Stimulated activated CD4-positive, alpha-beta T cell treated with anti-CD3 and anti-CD28 coated beads, TNF-alpha, amount 100 ng/mL, for 4 hours (primary cell): ENCODE results near the gene MAGI2.

Source experiments
- DNase-seq, 3 experiments: peaks; one replicate each; pipeline ENCODE4 v3.0.0-alpha.2; 2020; ENCODE audit warnings: low read depth in 3 of 3

Gene MAGI2

DNA sequence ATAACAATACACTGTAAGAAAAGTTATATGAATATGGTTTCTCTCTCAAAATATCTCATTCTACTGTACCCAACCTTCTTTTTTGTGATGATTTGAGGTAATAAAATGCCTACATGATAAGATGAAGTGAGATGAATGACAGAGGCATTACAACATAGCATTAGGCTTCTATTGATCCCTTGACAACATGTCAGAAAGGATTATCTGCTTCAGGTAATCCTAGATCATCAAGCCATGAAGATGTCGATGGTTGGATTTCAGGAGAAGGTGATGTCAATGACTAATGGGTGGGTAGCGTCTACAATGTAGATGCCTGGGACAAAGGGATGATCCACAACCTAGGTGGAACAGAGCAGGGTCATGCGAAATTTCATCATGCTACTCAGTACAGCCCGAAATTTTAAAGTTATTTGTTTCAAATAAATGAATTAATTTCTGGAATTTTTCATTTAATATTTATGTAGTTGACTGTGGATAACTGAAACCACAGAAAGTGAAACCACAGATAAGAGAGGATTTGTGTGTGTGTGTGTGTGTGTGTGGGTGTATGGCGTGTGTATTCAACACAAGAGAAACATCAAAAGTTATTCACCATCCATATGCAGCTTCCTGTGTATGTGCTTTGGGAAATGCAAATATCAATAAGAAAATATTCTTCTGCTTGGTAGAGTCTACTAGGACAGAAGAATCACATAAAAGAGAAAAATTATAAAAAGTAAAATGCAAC is 77.0 kb downstream of the MAGI2 start:
- no peak for DNase-seq

DNA sequence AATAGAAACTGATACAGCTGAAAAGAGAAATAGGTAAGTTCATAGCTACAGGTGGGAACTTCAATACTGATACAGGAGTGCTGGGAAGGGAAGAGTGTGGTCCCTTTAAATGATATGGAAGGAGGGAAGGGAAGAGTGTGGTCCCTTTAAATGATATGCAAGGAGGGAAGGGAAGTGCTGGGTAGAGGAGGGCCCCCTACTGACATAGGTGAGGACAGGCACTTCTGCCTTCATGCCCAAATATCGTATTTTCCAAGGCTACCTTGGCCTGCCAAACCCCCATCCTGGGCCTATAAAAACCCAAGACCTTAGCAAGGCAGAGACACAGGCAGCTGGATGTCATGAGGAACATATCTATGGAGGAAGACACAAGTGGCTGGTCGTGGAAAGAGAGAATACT is 92.3 kb downstream of the MAGI2 start:
- DNase-seq = no peak

DNA sequence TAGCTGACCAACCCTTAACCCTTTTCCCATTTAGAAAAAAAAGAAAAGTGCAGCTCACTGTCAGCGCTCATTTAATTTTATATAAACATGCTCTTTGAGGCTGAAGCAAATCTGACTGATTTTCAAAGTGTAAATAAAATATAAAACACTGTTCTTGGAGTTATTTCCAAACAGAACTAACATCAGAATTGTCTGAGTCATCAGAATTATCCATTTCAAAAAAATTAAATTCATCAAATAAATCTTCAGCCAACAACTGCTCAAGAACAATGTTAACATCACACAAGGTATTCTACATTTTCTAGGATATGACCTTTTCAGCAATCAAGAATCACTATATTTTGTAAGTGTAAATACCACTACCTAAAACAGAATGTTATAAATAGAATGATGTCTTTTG is 93.6 kb downstream of the MAGI2 start:
- DNase-seq = no peak

DNA sequence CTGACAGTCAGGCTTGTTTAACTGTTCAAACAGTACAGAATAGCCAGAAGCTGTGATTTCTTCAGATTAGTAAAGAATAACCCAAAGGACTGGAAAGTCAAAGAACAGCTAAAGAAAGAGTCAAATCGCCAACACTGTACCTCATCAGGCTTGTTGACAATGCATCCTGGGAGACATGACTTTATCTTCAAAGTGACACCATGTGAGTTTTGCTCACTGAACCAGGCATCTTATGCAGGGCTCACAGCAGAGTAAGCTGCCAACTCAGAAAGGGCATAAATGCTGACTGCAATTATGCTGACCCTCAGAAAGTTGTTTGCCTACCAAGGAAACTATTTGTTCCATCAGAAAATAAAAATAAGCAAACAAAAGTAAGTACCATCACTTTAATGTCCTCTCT is 96.4 kb downstream of the MAGI2 start:
- DNase-seq = no peak

DNA sequence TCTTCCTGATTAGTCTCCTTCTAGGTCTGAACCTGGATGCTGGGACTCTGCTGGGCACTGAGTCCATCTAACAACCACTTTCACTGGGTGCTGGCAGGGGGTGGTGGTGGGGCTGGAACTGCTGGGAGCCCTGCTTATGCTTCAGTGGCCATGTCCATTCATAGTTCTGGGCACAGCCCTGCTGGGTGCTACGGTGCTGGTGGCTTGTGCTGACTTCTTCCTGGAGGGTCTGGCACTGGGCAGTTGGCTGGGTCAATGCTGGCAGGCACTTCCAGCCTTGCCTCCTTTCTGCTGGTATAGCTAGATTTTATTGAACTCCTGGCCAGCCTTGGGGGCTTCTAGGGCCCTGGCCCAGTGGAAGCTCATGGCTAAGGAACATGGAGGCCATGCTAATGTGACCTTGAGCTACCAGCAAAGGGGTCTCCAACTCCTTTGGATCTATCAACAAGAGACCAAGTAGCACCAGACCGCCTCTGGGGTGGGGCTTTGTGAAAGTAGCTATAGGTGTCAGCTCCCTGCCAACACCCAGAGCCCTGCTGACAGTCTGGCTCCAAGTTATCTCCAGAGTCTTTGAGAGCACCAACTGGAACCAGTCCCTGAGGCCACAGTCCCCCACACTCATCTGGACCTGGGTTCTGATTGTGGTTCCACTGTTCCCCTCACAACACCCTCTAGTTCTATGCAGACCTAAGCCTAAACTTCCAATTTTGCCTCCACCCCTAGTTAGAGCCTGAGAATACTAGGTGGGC is 99.6 kb downstream of the MAGI2 start:
- DNase-seq = no peak

DNA sequence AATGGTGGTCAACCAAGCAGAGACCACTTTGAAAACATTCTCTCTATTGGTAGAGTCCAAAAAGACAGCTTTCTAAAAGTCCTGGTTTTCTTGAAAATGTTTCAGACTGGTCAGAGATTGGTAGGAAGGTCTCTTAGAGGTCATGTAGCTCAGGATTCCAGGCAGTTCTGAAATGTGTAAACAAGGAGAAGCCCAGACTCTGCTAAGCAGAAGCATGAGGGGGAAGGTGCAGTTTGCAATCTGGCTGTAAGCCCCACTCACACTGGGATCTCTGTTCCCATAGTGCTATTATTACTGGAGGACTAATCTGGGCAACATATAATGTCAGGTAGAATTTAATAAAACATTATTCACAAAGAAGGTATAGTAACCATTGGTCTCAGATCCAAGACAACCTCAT is 101.1 kb downstream of the MAGI2 start:
- no peak for DNase-seq

DNA sequence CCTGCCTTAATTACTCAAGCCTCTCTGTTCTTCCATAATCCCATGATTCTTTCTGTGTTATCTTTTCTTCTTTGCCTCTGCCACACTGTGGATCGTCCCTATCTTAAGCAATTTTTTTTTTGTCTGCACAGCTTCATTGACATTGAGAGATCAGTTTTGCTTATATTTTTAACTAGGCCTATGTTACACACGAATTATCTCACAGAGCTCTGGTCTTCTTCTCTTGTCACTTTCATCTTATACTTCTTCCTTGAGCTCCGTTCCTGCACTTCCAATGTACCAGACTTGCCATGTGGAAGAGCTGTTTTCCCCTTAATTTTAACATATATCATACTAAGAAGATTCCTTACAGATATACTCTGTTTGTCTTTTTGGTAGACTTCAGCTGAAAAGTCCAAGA is 106.1 kb downstream of the MAGI2 start:
- DNase-seq = no peak

DNA sequence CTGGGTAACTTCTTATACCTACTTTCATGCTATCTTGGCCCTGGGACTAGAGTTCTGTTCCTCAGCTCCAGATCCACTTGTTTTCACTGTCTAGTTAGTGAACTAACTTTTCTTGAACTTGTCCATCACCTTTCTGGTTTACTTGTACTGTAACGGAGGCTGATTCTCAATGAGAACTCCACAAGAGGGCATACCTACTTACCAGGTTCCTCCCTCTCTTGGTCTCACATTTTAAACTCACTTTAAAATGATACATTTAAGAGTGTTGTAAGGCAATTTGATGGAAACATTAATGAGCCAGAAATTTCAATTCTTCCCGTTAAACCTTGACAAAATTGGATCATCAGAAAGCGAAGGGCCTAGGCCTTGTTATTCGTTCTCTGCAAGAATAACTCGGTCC is 111.6 kb downstream of the MAGI2 start:
- DNase-seq = no peak

DNA sequence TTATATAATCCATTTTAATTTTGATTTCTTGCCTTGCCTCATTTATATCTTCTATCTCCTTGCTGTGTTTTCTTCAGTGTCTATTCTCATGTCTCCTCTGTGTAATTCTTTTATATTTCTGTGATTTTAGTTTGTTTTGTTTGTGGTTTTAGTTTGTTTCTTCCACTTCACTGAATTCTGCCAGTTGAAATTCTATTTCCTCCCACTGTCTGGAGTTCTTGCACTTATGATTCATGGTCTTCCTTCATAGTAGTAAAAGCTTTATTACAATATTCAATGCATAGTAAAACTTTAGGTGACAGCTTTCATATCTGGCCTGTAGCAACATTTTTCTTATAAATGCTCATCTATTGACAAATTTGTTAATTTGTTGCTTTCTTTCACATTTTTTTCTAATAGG is 113.3 kb downstream of the MAGI2 start:
- no peak for DNase-seq

DNA sequence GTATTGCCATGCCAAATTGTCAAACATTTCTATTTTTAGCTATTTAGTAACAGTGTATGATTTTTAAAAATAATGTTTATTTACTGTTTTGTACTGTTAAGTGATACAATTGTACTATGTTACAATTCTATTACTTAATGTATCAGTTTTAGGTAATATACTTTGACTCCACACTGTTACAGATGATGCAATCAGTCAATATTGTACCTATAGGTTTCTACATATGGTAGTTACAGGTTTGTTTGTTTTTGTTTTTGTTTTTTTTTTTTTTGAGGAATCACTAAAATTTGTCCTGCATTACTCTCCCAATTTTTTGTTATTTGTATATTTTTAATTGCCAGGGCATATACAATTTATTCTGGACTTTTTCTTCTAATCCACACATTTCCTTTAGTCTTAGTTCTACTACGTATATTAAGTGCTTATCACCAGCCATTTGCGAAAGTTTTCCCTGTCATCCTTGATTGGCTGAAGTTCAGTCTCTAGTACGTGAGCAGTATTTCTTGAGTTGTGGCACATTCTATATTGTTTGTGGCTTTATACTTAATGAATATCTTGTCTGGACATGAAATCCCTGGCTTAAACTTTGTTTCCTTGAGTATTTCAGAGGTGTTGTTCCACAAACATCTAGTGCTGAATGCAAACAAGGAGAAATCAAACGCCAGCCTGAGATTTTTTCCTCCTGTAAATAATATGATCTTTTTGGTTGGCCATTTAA is 114.1 kb downstream of the MAGI2 start:
- DNase-seq = no peak

DNA sequence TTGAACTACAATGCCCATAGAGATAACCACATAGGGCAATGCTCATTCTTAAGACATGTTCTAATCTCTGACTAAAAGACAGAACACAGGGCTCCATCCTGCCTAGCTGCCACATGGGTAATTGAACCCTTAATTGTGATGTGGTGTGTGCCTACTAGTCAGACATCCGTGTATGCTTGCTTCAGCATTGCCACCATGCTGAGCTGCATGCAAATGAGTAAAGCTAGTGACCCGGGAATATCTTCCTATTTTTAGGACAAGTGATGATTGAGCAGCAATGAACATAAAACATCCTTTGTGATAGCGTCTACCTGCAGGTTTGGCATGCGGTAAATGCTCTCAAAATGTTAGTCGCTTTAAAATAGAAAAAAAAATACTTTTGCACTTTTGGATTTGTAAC is 115.8 kb downstream of the MAGI2 start:
- no peak for DNase-seq

DNA sequence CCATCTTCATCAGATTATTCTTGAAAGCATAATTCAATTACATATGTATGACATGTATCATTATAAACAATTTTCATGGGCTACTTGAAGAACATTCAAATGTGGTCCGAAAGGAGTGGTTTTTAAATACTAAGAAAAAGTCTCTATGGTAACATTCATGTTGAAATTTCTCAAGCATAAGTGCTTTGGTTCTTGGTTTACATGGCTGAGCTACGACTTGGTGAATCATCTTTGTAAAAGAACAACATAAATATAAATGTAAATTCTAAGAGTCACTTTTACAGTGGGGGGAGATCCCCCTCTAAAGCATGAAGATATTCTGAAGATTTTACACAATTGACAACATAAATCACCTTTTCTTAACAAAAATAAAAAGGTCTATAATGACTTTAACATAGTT is 118.6 kb downstream of the MAGI2 start:
- DNase-seq = no peak

DNA sequence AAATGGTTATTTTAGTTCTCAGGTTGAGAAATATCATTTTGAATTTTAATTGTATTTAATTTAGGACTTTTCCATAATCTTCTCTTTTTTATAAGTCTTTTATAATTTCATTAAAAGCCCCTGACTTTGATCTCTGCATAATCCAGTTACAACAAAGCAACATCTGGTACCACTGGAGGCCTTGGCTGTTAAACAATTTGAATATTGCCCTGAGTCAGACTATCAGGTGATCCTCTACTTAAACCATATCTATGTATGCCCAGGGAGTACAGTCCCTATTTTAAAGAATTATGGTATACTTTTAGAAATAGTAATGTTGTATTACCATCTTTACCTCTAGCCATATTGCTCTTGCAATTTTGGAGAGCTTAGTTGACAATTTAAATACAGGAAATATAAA is 119.1 kb downstream of the MAGI2 start:
- no peak for DNase-seq

DNA sequence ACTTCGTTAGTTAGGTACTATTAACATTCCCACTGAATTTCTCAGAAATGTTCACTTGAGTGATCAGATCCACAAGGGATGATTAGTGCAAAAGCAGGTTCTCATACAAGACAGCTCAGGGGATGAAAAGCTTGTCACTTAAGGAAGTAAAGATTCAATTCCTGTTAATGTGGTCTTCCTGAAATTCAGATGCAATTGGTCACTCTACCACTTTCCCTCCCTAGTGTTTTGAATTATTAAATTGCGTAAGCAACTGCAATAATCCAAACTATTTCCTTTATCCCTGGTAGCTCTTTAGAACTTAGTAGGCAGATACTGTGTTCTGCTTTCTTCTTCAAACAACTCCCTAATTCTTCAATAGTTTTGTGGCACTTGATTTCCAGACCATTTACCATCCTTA is 121.4 kb downstream of the MAGI2 start:
- DNase-seq = no peak

DNA sequence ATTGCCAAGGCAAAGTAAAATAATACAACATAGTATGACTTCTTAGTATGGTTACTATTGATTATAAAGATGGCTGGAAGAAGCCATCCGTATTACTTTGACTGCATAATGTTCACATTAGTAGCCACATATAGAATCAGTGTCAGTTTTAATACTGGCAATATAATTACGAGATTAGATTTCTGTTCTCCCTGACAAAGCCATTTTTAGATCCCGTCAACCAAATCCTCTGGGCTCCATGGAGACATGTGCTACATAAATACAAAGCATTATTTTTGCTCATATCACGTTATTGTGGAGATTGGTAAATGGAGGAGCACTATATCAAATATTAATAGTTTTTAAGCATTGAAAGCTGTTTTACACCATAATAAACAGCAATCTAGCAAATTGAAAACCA is 124.0 kb downstream of the MAGI2 start:
- DNase-seq = no peak

DNA sequence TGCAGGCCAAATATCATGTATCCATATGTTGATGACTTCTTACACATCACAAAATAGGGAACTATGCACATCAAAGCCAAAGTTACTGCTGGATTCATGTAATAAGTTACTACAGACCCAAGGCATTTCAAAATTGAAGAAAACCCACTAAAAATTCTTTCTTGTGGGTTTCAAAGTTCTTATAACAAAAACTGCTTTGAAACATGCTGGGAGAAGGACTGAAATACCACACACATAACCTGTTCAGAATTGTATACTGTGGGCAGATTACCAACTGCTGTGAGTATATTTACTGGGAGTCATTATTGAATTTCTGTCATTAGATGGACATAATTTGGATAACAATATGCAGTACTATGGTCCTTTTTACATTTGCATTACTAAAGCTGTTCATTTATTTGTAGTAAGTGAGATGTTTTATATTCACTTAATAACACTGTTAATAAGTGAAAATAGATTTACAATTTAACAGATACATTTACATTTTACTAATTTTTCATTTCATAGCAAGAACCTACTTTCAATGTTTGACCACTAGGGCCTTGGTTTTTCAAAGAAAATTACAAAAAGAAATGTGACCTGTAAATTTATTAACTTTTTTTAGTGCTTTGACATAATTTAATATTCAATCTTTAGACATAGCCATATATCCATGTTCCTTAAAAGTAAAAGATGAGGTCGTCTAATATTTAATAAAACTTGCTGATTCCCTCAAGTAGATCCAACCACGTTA is 132.6 kb downstream of the MAGI2 start:
- DNase-seq = no peak

DNA sequence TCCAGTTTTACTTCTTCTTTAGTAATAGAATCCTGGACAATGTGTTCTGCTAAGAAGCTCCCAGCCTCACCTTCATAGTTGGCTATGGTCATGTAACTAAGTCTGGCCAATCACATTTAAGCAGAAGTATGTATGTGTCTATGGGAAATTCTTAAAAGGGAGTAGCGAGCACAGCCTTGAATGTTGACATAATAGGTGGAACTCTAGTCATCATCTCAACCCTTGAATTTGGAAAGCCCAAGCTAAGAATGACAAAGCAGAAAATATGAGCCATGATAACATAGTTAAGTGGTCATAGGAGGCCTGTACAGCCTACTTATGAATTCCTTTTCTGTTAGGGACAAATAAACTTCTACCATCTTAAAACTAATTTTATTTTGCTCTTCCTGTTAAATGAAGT is 134.1 kb downstream of the MAGI2 start:
- DNase-seq = no peak

DNA sequence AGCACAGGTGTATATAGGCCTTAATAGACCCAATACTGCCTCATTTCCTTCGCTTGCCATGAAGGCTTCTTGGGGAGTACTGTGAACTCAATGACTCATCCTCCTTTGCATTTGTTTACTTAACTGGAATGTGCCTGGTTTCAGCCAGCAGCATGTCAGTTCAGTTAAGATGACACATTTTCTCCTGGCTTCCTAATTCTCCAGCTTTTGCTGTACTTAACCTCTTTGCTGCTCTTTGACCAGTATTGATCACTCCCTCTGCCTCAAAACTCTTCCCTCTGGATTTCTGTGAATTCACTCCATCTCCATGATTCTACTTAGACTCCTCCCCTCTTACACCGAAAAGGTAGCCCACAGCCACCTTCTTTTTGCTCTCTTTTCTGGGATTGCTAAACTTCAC is 135.7 kb downstream of the MAGI2 start:
- DNase-seq = no peak

DNA sequence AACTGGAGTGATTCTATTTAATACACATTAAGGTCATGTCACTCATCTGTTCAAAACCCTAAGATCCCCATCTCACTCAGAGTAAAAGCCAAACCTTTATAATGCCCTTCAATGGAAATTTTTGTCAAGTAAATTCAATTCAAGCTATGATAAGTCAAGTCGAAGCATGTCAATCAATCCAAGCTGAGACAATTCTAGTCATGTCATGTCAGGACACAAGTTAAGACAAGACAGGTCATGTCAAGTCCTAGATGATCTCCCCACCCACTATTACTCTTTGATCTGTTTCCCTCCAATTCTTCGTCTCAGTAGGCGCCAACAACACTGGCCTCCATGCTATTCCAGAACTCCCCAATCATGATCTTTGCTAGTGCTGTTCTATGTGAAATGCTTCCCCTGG is 141.4 kb downstream of the MAGI2 start:
- no peak for DNase-seq

DNA sequence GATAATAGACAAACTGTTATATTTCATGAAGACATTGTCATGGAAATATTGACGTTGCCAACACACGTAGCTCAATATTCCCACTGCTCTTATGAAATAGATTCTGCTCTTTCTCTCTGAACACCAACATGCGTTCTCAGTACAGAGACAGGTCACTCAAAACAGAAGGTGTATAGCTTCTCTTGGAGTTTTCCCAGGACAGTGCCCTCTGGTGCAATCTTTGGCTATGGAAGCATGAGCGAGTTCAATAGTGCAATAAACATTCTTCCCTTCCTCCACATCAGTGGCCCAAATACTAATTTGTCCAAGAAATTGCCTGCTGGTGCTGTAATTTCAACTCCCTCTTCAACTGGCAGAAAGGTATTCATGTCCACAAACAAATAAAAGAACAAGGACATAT is 145.3 kb downstream of the MAGI2 start:
- DNase-seq = no peak

DNA sequence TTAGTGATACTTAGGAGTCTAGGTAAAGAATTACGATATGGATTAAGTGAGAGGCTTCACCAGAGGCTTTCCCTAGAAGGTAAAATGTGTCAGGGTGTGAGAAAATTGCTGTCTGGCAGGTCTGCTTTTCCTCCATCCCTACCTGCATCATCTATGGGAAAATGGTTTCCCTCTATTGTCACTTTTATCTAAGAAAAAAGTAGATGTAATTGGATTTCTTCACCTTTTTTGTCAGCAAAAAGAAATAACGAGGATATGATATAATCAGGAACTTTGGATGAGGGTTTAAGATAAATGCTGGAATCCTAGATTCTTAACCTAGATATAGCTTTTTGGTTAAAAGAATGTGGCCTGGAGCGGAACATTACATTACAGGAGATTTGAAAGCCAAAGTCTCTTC is 146.1 kb downstream of the MAGI2 start:
- DNase-seq = no peak

DNA sequence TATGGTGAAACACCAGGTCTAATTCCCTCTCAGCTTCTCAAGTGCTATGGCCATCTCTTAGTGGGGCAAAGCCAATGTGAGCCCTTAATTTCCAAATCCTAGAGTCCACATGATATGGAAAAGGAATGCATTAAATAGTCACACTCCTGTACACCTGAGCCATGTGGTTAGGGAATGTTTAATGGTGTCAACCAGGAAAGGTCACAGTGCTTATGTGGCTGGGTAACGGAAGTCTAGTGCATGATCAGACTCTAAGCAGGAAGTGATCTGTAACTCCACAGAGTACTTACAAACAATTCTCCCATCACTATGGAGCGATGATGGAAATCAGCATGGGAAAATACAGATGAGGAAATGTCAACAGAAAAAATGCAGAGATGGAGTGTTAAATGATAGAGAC is 148.8 kb downstream of the MAGI2 start:
- no peak for DNase-seq
